GM19023 (cell line): ENCODE results near the gene SUSD6.
A peak's percentile ranks its signal among the peaks of the same experiment; 100 is the strongest.
"Not testable (repeated sequence)": the region's sequence is repeated elsewhere in the genome, so short reads cannot be mapped to it uniquely, and the experiment has no call there.

ENCODE experiments used
- ATAC-seq: cut with Tn5 transposase; IDR thresholded peaks from one replicate; pipeline ENCODE4 v1.9.1; 2021; ENCODE audit warnings: mild to moderate bottlenecking, moderate library complexity; ENCODE audit not compliant: unreplicated experiment

The SUSD6 gene

DNA sequence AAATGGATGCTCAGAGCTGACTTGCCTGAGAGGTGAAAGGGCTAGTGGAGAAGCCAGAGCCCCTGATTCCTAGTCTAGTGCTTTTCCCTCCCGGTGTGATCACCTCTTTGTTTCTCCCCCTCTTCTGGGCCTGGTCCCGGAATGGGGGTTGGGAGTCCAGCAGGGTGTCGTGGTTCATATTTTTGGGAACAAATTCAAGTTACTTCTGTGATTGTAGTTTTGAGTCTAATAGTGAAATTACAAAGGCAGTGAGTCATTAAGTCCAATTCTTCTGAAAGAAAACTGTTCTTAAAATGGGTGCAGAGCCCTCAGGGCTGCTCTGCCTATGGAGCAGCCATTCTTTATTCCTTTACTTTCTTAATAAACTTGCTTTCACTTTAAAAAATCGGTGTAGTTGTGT lies 7.6 kb downstream of the SUSD6 start:
- ATAC-seq = no peak

DNA sequence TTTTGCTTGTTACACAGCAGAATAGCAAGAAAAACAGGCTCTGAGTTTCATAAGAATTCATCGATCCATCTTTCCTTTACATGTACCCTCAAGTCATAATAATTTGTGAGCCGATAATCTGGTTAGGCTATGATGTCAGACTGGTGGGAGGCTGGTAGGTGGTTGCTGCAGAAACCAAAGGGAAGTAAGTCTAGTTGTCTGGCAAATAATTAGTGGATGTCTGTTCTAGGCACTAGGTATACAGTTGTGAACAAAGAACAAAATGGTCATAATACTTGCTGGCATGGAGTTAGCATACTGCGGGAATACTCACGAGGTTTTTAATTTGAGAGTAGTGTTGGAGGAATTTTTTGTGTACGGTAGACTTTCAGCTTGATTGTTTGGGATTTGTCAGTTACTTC lies 8.8 kb downstream of the SUSD6 start:
- no peak for ATAC-seq

- ATAC-seq = no peak
Measured at GRCh38 chr14:69620981-69621380, 9.6 kb downstream of the SUSD6 start.

- no peak for ATAC-seq
Measured at GRCh38 chr14:69624136-69624535, 12.7 kb downstream of the SUSD6 start.

DNA sequence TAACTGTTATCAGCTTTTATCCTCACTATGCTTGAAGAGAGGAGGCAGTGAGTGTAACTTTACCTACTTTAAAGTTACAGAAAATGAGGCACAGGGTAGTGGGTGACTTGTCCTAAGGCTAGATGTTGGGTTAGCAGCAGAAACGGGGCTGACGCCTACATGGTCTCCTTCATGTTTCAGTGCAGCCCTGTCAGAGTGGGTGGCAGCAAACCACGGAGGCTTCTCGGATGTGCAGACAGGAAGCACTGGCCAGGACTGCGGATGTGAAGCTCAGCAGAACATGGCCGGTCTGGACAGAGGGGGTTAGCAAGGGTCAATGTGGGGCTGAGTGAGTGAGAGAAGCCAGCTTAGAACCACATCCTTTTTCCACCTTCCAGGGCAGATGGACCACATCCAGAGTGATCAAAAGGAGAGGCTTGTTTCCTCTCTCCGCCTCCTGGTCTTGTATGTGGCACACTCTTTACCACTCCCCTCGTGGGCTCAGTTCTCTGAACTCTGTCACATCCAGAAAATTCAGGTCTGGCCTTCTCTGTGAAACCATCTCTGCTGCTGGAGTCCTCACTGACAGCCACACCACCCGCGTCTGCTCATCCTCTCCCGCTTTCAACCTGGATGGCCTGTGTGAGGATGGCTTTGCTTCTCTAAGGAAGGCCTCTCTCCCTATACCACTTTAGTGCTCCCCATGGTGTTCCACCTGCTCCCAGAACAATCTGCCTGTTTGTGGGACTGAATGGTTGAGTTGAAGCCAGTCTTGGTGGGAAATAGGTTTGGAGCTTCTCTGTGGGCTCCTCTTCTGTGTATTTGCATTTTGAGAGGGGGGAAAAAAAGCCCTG lies 14.1 kb downstream of the SUSD6 start:
- peak; percentile 85 for ATAC-seq

DNA sequence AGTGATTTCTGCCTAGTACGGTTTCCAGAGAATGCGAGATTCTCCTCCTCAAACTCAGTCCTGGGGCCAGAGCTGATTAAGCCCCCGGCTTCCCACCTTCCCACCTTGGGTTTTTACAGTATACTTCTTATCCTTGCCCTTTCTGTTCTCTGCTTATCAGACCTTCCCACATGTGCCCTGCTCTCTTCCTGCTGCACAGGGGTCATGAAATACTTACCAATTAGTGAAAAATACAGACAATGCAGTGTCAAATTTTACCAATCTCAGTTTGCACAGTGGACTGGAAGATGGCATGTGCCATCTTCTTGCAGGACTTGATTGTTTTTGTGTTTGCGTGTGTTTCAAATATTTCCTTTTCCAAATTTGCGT lies 14.7 kb downstream of the SUSD6 start:
- no peak for ATAC-seq

DNA sequence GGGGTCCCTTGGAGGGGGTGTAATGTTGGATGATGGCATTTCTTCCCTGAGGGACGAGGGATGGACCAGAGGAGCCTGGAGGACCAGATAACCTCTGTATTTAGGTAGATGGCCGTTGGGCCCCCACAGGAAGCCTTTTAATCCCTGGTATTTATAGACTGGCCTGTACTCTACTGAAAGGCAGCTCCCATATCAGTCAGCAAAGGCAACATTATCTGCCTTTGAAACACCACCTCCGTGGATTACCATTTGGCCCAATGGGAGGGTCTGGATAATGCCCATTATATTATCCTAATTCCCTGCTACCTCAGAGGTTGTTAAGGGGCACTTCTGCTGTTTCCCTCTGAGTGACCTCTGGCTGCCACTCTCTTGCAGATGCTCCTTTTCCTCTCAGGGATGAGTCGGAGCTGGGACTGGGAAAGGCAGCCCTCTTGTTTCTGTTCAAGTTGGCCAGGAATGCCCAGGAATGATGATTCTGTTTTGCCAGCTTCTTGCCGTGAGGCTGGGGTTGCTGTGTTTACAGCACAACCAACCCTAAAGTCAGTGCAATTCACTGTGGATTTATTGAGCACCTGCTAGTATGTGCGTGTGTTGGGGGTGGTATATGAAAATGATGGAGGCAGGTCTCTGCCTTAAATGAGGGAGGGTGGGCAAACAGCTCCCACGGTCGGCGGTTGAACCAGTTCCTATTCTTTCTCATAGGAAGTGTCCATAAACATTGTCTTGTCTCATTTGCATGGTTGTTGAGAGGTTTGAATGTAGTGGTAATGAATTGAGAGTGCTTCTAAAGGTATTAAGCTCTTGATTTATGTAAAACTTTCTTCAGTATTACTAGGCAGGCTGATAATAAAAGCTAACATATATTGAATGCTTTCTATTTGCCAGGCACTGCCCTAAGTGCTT lies 18.1 kb downstream of the SUSD6 start:
- no peak for ATAC-seq

- ATAC-seq = no peak
Measured at GRCh38 chr14:69630360-69630759, 19.0 kb downstream of the SUSD6 start.

DNA sequence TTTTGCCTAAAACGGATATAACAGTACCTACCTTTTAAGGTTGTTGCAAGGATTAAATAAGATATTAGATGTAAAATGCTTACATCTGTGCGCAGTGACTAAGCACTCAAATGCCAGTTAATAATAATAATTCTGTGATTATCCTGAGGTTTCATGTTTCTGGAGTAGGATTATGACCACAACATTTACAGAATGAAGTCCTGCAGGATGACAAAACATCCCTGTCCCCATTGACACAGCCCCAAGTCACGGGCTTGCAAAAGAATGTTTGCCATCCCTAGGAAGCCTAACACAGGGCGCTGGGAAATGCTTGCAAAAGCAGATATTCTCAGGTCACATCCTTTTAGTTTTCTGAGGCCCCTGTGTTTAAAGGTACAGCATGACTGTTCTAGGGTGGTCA lies 20.1 kb downstream of the SUSD6 start:
- ATAC-seq = no peak

DNA sequence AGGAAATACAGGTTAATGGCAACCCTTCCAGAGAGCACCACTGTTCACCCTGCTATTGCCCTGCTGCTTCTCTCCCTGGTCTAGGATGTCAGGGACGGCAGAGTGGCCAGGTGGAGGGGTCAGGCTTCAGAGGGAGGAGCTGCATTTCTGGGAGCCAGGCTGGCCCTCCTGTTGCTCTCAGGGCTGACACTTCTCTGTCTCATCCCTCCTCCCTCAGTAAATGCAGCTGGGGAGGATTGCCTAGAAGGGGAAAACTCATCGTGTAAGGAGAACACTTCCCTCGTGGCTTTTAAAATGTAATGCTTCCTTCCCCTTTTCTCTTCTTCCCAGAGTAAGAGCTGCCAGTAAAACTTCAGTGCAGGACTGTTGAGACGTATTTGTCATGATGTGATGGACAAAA lies 20.8 kb downstream of the SUSD6 start:
- ATAC-seq = no peak

GRCh38 chr14:69632593-69633151 lies 21.3 kb downstream of the SUSD6 start:
- no peak for ATAC-seq

GRCh38 chr14:69633238-69633637 lies 21.8 kb downstream of the SUSD6 start:
- no peak for ATAC-seq

DNA sequence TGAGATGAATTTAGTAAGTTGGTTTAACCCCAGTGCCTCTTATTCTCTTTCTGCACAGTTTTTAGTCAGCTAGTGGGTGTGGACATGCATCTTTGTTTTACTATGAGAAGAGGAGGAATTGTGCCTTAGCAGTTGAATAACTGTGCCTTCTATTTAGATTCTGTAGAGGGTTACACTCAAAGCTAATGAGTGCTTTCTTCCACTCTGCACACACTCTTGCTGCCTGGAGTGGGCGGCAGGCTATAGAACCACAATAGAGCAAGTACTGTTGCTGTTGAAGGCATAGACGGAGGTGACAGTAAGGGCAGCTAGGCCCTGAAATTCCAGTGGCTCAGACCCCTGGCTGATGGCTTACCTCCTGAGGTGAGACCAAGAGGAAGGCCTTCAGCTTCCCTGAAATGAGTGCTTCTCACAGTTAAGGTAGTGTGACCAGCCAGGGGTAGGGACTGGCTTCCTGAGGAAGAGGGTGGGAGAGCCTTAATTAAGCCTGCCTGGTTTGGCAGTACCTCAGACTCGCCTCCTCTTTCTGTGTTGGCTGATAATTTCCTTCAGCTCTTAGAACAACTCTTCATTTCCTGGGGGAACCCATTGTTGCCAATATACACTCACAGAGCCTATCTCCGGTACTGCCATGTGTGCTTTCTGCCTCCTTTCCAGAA lies 24.7 kb downstream of the SUSD6 start:
- no peak for ATAC-seq

DNA sequence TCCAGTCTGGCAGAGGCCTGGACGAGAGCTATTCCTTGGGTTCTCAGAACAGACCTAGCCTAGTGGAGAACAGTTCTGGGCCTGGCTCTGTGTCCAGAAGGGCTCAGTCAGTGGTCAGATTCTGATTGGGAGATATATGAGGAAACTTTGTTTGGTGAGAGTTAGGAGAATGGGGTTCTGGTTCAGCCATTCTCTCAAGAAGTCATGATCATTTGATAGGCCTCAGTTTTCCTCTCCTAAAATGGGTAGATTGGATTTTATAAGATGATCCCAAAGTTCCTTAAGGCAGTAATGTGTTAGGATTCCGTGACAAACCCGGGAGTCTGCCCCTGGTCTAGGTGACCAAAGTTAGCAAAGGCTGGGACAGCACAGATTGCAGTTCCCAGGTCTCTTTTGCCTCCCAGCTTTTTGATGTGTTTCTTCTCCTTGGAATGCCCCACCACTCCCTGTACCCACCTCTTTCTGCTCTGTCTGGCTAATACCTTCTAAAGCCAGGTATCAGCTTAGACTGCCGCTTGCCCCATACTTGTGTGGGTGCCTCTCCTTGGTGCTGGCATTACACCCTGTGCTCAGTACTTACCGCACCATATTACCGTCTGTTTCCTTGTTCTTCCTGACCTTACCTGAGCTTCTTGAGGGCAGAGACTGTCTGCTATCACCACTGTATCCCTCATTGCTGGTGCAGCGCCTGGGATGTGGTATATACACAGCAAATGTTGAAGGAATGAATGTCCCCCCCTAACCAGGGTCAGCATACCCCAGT lies 25.5 kb downstream of the SUSD6 start:
- no peak for ATAC-seq

DNA sequence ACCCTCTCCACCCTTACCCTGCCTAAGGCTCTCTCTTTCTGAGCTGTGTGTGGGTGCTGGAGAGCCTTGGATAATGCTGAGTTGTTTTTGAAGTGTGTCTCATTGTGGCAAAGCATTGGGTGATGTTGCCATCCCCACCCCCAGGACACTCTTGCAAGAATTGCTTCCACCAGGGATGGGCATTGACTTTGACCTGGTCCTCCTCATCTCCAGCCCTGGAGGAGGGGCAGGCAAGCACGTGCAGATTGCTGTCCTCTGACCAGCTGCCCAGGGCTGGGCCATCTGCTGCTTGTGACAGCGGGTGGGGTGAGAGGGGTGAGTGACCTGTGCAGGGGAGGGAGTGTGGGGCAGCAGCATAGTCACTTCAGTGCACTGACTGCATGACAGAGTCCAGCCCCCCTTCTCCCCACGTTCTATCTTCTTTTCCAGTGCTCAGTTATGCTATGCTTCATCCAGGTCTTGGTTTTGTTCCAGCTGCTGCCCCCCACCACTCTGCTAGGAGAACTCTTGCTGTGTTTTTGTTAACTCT lies 26.2 kb downstream of the SUSD6 start:
- peak; percentile 47 for ATAC-seq

- ATAC-seq = no peak
Measured at GRCh38 chr14:69640931-69641330, 29.5 kb downstream of the SUSD6 start.

DNA sequence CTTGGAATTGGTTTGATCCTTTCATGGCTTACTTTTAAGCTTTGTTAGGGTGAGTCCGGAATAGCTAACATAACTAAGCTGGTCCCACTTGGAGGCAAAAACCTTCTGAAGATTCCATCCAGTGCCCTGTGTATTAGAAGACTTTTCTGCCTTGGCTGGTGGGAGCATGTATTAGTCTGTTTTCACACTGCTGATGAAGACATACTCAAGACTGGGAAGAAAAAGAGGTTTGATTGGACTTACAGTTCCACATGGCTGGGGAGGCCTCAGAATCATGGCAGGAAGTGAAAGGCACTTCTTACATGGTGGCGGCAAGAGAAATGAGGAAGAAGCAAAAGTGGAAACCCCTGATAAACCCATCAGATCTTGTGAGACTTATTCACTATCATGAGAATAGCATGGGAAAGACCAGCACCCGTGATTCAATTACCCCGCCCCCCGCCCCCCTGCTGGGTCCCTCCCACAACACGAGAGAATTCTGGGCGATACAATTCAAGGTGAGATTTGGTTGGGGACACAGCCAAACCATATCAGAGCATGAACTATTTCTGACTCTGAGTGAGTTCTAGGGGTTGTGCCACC lies 30.9 kb downstream of the SUSD6 start:
- not testable (repeated sequence) for ATAC-seq

DNA sequence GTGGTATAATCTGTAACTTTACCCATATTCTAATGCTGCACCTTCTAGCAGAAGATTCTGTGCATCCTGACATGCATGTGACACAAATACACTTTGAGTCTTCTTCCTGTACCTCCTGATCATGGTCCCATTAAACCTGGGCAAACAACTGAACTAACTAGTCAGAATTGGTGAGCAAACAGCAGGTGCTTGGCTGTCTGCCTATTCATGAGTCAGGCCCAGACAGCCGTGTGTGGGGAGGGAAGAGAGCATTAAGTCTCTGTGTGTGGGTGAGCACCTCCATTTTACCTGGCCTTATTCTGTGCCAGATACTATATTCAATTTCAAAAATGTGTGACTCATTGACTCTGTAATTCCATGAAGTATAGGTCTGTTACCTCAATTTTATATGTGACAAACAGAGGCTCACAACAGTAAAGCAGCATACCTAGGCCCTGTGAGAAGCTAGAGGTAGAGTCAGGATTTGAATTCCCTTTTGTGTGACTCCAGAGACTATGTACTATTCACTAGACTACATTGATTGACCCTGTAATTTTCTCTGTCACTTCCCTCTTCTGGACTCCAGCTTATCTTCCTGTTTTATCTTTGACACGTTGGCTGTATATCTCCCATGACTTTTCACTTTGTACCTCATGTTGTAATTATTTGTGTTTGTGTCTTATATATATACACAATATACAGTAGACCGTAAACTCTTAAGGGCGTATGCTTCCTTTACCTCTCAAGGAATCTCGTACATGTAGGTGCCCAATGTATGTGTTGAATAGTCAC lies 32.2 kb downstream of the SUSD6 start:
- ATAC-seq = no peak

DNA sequence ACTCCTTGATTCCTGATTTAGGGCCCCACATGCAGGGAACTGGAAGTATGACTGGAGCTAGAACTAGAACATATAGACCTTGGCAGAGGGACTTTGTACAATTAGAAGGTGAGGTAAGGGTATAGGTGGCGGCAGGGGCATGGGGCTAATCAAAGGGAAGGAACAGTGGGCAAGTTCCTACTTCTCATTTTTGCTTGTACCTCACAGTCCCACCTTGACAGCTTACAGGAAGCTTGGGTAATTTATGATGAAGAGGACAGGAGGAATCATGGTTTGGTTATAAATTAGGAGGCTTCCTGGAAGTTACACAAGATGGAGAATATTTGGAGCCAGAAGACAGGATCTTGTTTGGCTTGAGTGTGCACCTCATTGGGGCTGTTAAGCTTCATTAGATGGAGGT lies 33.4 kb downstream of the SUSD6 start:
- no peak for ATAC-seq
